ENCODE data around the gene INAVA.

INAVA gene

GRCh38 chr1:200896531-200897196, 2.0 kb downstream of the INAVA start:
- Histone ChIP-seq H3K4me3 (ENCODE audit: low read length) (no peak overlapping the region), H3K4me2 (ENCODE audit: low read length) (no peak overlapping the region), H3K9me2 (replicated peaks; ENCODE audit: control insufficient read depth, low read length) (no peaks in the 10 kb centered on the region), H3K27me3 (ENCODE audit: control insufficient read depth, low read length) (peaks cover 30% of the 10 kb centered on the region), H3K79me2 (ENCODE audit: control insufficient read depth, low read length) (no peaks in the 10 kb centered on the region), H3K27ac (ENCODE audit: low read depth, low read length) (no peak overlapping the region), H4K20me1 (ENCODE audit: control insufficient read depth, insufficient read depth, low read depth, low read length) (no peaks in the 10 kb centered on the region), H3F3A (ENCODE audit: control insufficient read depth, insufficient read depth) (no peaks in the 10 kb centered on the region), H3K36me3 (ENCODE audit: control insufficient read depth, low read length) (no peaks in the 10 kb centered on the region), H3K9me3 (ENCODE audit: control insufficient read depth, insufficient read depth, low read length) (no peaks in the 10 kb centered on the region), H3K4me1 (ENCODE audit: control insufficient read depth, low read length) (no peaks in the 10 kb centered on the region)
- no peak for TF ChIP-seq CTCF (IDR thresholded peaks at IDR 0.05; ENCODE audit: low read depth, low read length, poor library complexity, severe bottlenecking)
- no peak for TF ChIP-seq EZH2phosphoT487 (IDR thresholded peaks at IDR 0.05; ENCODE audit: borderline replicate concordance, low read length)

GRCh38 chr1:200897259-200897658, 2.6 kb downstream of the INAVA start:
- no peaks in the 10 kb centered on the region for H3K9me3 ChIP-seq (ENCODE audit: control insufficient read depth, insufficient read depth, low read length)
- no peaks in the 10 kb centered on the region for H3F3A ChIP-seq (ENCODE audit: control insufficient read depth, insufficient read depth)
- H3K4me1 ChIP-seq (ENCODE audit: control insufficient read depth, low read length), result no peaks in the 10 kb centered on the region
- TF ChIP-seq CTCF (IDR thresholded peaks at IDR 0.05; ENCODE audit: low read depth, low read length, poor library complexity, severe bottlenecking), result no peak
- no peak for TF ChIP-seq EZH2phosphoT487 (IDR thresholded peaks at IDR 0.05; ENCODE audit: borderline replicate concordance, low read length)
- no peak overlapping the region for H3K4me3 ChIP-seq (ENCODE audit: low read length)
- H3K4me2 ChIP-seq (ENCODE audit: low read length), result no peak overlapping the region
- H3K79me2 ChIP-seq (ENCODE audit: control insufficient read depth, low read length), result no peaks in the 10 kb centered on the region
- H3K36me3 ChIP-seq (ENCODE audit: control insufficient read depth, low read length), result no peaks in the 10 kb centered on the region
- no peaks in the 10 kb centered on the region for H3K9me2 ChIP-seq (replicated peaks; ENCODE audit: control insufficient read depth, low read length)
- H4K20me1 ChIP-seq (ENCODE audit: control insufficient read depth, insufficient read depth, low read depth, low read length), result no peaks in the 10 kb centered on the region
- H3K27me3 ChIP-seq (ENCODE audit: control insufficient read depth, low read length), result peaks cover 27% of the 10 kb centered on the region
- no peak overlapping the region for H3K27ac ChIP-seq (ENCODE audit: low read depth, low read length)

- Histone ChIP-seq H3K27me3 (ENCODE audit: control insufficient read depth, low read length) (peaks cover 15% of the 10 kb centered on the region), H3K79me2 (ENCODE audit: control insufficient read depth, low read length) (no peaks in the 10 kb centered on the region), H4K20me1 (ENCODE audit: control insufficient read depth, insufficient read depth, low read depth, low read length) (no peaks in the 10 kb centered on the region), H3K27ac (ENCODE audit: low read depth, low read length) (no peak overlapping the region), H3K9me2 (replicated peaks; ENCODE audit: control insufficient read depth, low read length) (no peaks in the 10 kb centered on the region), H3K4me1 (ENCODE audit: control insufficient read depth, low read length) (no peaks in the 10 kb centered on the region), H3K36me3 (ENCODE audit: control insufficient read depth, low read length) (no peaks in the 10 kb centered on the region), H3K4me3 (ENCODE audit: low read length) (no peak overlapping the region), H3F3A (ENCODE audit: control insufficient read depth, insufficient read depth) (no peaks in the 10 kb centered on the region), H3K9me3 (ENCODE audit: control insufficient read depth, insufficient read depth, low read length) (no peaks in the 10 kb centered on the region), H3K4me2 (ENCODE audit: low read length) (no peak overlapping the region)
- TF ChIP-seq CTCF (IDR thresholded peaks at IDR 0.05; ENCODE audit: low read depth, low read length, poor library complexity, severe bottlenecking) (no peak), EZH2phosphoT487 (IDR thresholded peaks at IDR 0.05; ENCODE audit: borderline replicate concordance, low read length) (no peak)
Observed at GRCh38 chr1:200899015-200899386, 4.3 kb downstream of the INAVA start.

All from DOHH2 (cell line).